HL-60 (cell line): ENCODE results near the gene PRKAR1B.

Experiments used
- DNase-seq, 2 experiments: peaks; one replicate each; pipeline ENCODE4 v3.0.0-alpha.2; 2010 to 2020; ENCODE audit warnings: low read depth in 1 of 2, low spot score in 1 of 2
- H3K27ac ChIP-seq: fragments of 250-450 bp; sonication (Bioruptor Pico); replicated peaks from 2 replicates; pipeline ENCODE4 v1.5.1; 2020; ENCODE audit warnings: mild to moderate bottlenecking, moderate library complexity
- H3K27me3 ChIP-seq: fragments of 250-450 bp; sonication (Bioruptor Pico); 2 replicates; pipeline ENCODE4 v1.5.1; 2021; ENCODE audit warnings: mild to moderate bottlenecking, moderate library complexity; ENCODE audit not compliant: insufficient read depth, poor library complexity, severe bottlenecking
- H3K4me3 ChIP-seq: replicated peaks from 2 replicates; pipeline ENCODE4 v1.5.1; 2011; ENCODE audit warnings: mild to moderate bottlenecking, control low read depth, low read length; ENCODE audit not compliant: insufficient read depth
- GABPA ChIP-seq: IDR thresholded peaks from 2 replicates; pipeline ENCODE4 v1.6.1; 2012; ENCODE audit warnings: low read depth
- POLR2AphosphoS5 ChIP-seq: IDR thresholded peaks from 2 replicates; pipeline ENCODE4 v1.6.1; 2012; ENCODE audit warnings: low read depth
- SPI1 ChIP-seq: IDR thresholded peaks from 2 replicates; pipeline ENCODE4 v1.6.1; 2012; ENCODE audit warnings: low read depth, mild to moderate bottlenecking, borderline replicate concordance
- TF ChIP-seq, protein P1 (sequence below): IDR thresholded peaks from one replicate; pipeline ENCODE4 v1.5.1; 2011; ENCODE audit warnings: low read length, control low read depth, inconsistent platforms; ENCODE audit not compliant: insufficient read depth
- TF ChIP-seq, protein P2 (sequence below): IDR thresholded peaks from 2 replicates; pipeline ENCODE4 v1.6.1; 2012; ENCODE audit warnings: low read depth; ENCODE audit not compliant: insufficient replicate concordance

PRKAR1B gene

DNA sequence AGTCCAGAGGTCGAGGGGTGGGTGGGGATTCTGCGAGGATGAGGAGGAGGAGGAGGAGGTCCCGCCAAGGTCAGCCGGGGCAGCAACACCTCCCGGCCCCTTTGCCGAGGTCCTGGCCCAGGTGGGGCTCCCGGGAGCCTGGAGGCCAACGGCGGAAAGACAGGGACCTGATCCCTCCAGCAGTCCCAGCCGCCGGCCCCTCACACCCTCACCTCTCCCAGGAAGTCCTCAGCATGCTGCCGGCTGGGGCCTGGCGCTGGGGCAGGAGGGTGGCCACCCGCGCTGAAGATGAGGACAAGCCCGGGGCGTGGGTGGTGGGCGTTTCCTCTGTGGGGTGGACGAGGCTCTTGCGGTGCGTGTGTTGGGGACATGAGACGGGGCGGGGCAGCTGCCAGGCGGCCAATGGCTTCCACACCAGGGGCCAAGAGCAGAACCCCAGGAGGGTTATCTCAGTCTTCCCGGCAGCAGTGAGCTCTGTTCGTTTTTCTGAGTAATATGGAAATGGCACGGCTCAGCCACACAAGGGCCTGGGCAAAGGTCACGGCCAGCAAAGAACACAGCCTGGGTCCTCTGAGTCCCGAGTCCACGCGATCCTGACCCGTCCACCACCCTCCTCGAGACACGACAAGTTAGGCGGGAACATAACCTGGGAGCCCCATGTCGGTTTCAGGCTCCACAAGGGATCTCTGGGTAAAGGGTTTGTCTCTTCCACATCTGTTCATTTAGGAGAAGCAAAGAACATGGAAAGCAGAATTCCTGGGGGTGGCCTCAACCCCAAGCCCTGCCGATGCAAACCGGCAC lies 124.5 kb downstream of the PRKAR1B start:
- Histone ChIP-seq H3K4me3 (no peak overlapping the region), H3K27me3 (no peaks in the 10 kb centered on the region), H3K27ac (no peak overlapping the region)
- DNase-seq = no peak
- TF ChIP-seq, protein P1, sequence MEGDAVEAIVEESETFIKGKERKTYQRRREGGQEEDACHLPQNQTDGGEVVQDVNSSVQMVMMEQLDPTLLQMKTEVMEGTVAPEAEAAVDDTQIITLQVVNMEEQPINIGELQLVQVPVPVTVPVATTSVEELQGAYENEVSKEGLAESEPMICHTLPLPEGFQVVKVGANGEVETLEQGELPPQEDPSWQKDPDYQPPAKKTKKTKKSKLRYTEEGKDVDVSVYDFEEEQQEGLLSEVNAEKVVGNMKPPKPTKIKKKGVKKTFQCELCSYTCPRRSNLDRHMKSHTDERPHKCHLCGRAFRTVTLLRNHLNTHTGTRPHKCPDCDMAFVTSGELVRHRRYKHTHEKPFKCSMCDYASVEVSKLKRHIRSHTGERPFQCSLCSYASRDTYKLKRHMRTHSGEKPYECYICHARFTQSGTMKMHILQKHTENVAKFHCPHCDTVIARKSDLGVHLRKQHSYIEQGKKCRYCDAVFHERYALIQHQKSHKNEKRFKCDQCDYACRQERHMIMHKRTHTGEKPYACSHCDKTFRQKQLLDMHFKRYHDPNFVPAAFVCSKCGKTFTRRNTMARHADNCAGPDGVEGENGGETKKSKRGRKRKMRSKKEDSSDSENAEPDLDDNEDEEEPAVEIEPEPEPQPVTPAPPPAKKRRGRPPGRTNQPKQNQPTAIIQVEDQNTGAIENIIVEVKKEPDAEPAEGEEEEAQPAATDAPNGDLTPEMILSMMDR = no peak
- no peak for TF ChIP-seq GABPA
- TF ChIP-seq SPI1 = no peak
- no peak for TF ChIP-seq POLR2AphosphoS5
- TF ChIP-seq, protein P2, sequence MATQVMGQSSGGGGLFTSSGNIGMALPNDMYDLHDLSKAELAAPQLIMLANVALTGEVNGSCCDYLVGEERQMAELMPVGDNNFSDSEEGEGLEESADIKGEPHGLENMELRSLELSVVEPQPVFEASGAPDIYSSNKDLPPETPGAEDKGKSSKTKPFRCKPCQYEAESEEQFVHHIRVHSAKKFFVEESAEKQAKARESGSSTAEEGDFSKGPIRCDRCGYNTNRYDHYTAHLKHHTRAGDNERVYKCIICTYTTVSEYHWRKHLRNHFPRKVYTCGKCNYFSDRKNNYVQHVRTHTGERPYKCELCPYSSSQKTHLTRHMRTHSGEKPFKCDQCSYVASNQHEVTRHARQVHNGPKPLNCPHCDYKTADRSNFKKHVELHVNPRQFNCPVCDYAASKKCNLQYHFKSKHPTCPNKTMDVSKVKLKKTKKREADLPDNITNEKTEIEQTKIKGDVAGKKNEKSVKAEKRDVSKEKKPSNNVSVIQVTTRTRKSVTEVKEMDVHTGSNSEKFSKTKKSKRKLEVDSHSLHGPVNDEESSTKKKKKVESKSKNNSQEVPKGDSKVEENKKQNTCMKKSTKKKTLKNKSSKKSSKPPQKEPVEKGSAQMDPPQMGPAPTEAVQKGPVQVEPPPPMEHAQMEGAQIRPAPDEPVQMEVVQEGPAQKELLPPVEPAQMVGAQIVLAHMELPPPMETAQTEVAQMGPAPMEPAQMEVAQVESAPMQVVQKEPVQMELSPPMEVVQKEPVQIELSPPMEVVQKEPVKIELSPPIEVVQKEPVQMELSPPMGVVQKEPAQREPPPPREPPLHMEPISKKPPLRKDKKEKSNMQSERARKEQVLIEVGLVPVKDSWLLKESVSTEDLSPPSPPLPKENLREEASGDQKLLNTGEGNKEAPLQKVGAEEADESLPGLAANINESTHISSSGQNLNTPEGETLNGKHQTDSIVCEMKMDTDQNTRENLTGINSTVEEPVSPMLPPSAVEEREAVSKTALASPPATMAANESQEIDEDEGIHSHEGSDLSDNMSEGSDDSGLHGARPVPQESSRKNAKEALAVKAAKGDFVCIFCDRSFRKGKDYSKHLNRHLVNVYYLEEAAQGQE = no peak

DNA sequence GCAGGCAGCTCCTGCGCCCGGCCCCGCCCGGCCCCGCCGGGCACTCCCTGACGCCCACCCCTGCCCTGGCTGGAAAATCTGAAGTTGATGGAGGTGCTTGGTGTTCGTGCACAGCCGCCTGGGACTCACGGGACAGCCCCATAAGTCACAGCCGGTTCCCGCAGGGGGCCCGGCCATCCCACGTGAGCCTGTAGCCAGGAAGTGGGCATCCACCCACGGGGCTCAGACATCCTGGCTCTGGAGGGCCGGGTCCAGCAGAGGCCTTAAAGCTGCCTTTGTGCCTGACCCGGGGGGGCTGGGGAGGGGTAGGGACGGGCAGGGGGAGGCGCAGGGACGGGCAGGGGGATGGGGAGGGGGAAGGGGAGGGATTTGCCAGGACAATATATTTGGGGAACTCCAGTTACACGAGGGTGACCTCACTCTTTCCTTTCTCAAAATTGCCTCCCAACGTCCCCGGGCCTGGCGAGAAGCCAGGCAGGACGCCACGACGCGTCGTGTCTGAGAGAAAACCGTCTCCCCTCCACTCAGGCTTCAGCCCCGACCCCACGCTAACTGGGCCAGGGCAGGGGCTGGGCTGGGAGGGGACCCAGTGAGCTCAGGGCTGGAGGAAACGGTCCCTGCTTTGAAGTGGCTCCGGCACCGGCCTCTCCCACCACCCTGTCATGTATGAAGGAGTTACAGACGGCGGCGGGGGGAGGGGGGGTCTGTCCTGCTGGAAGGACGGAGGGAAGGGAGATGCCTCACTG lies 125.3 kb downstream of the PRKAR1B start:
- no peak for DNase-seq
- no peaks in the 10 kb centered on the region for H3K27me3 ChIP-seq
- 0 out of 2 replicates have a peak overlapping the region, but pooled peaks have one; percentile 8 for H3K27ac ChIP-seq
- TF ChIP-seq GABPA = no peak
- peak; percentile 41; the same call in 1 of the 2 replicates for TF ChIP-seq POLR2AphosphoS5
- H3K4me3 ChIP-seq = no peak overlapping the region

DNA sequence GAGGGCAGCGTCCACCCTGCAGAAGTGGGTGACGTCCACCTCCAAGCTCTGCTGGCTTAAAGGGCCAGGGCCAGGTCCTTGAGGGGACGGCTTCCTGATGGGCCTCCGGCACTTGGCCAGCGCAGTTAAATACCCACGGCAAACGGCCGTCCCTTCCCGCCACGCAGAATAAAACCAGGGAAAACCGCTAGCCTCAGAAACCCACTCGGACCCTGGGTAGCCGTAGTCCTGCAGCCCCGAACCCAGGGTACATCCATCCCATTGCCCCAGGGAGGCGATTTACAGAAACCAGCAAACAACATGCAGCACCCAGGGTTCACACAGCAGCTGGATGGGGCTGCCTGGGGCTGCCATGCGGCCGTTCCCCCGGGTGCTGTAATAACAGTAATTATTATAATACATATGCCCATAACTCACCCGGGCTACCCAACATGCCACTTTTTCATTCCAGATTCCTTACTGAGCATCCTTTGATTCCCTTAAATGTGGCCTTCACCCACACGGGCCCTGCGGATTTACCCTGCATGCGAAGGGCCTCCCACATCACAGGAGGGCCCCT lies 126.0 kb downstream of the PRKAR1B start:
- no peak for TF ChIP-seq GABPA
- no peak for TF ChIP-seq SPI1
- no peaks in the 10 kb centered on the region for H3K27me3 ChIP-seq
- no peak for DNase-seq
- H3K27ac ChIP-seq = no peak overlapping the region
- no peak overlapping the region for H3K4me3 ChIP-seq

DNA sequence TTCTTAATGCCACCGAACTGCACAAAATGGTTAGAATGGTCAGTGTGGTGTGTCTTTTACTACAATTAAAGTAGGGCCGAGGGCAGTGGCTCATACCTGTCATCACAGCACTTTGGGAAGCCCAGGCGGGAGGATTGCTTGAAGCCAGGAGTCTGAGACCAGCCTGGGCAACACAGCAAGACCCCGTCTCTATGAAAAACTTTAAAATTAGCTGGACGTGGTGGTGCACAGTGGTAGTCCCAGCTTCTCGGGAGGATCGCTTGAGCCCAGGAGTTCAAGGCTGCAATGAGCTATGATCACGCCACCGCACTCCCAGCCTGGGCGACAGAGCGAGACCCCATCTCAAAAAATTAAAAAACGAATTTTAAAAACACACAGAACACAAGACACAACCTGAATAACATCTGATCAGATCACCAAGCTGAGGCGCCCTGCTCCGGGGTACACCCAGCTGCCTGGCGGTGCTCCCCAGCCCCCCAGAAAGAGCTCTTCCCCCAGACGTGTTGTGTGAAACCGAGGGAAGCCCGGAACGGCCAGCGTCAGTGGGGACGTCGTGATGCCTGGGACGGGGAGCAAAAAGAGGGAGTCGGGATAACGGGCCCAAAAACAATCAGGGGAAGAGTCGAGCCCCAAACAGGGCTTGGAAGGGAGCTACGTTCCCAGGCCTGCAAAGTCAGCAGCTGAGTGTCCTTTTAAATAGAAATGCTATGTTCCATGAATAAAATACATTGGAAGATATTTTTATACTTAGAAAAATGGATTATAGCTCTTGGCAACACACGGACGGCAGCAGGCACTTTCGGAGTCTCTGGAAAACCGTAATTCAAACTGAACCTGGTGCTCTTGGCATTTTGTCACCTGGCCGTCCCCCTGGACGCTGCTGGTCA lies 126.7 kb downstream of the PRKAR1B start:
- DNase-seq = no peak
- TF ChIP-seq GABPA (no peak), SPI1 (no peak), POLR2AphosphoS5 (no peak)
- TF ChIP-seq, protein P2 = no peak
- TF ChIP-seq, protein P1 = no peak
- no peak overlapping the region for H3K27ac ChIP-seq
- H3K4me3 ChIP-seq = no peak overlapping the region
- no peaks in the 10 kb centered on the region for H3K27me3 ChIP-seq
